T-cell (primary cell): ENCODE results near the gene PDE10A. TPM values are rescaled to one million over a fixed set of nuclear protein-coding genes. Genes with fewer than 3 reads are reported as not detected.
"Not testable (repeated sequence)": the region's sequence is repeated elsewhere in the genome, so short reads cannot be mapped to it uniquely, and the experiment has no call there.

Source experiments
- ATAC-seq, 4 experiments: fragments of 200-7000 bp in 3 of 4; fragments of 150-1000 bp in 1 of 4; cut with Tn5 transposase; replicated peaks in 1 of 4; 1 replicate in 3 of 4; 2 replicates in 1 of 4; pipeline ENCODE4 v1.10.0; 2021; ENCODE audit warnings: moderate library complexity in 3 of 4, mild to moderate bottlenecking in 2 of 4, moderate number of reproducible peaks in 1 of 4
- CTCF ChIA-PET, 2 donors: fragments of 300-600 bp; sonication (Branson Sonifier 250); formaldehyde crosslinking; loops; one replicate each; lab custom pipeline; 2022; ENCODE audit warnings: antibody characterized with exemption in 2 of 2; lab: Charles Lee
- POLR2A ChIA-PET, 2 donors: fragments of 300-600 bp; sonication (Branson Sonifier 250); formaldehyde crosslinking; loops; one replicate each; lab custom pipeline; 2022; ENCODE audit warnings: antibody characterized with exemption in 2 of 2; lab: Charles Lee
- DNase-seq, 35 experiments: peaks; one replicate each; pipeline versions ENCODE4 v3.0.0 to v3.0.0-alpha.2; 2013 to 2023
- H3K27ac ChIP-seq: one replicate; pipeline ENCODE4 v1.5.1; 2013; ENCODE audit warnings: low read length
- H3K27me3 ChIP-seq, 2 experiments: replicated peaks in 1 of 2; 1 replicate in 1 of 2; 2 replicates in 1 of 2; pipeline versions ENCODE4 v1.6.1 to v1.7.0; 2013; ENCODE audit warnings: low read length in 1 of 2, mixed read lengths in 1 of 2; ENCODE audit not compliant: control insufficient read depth in 2 of 2, insufficient read depth in 2 of 2; ENCODE audit errors: extremely low read depth in 1 of 2
- H3K36me3 ChIP-seq, 2 donors: 1 replicate in 1 of 2; 2 replicates in 1 of 2; pipeline versions ENCODE4 v1.6.1 to v1.7.0; 2013; ENCODE audit warnings: low read length in 1 of 2; ENCODE audit not compliant: control insufficient read depth in 2 of 2, insufficient read depth in 1 of 2; ENCODE audit errors: extremely low read depth in 1 of 2
- H3K4me1 ChIP-seq, 2 experiments: 1 replicate in 1 of 2; 2 replicates in 1 of 2; pipeline versions ENCODE4 v1.6.1 to v1.7.0; 2013; ENCODE audit warnings: low read length in 2 of 2, mixed read lengths in 1 of 2; ENCODE audit not compliant: insufficient read depth in 2 of 2, control insufficient read depth in 1 of 2; ENCODE audit errors: extremely low read depth in 1 of 2
- H3K4me3 ChIP-seq, 2 donors: 1 replicate in 1 of 2; 2 replicates in 1 of 2; pipeline versions ENCODE4 v1.5.1 to v1.7.0; 2013; ENCODE audit warnings: mild to moderate bottlenecking in 2 of 2, low read length in 1 of 2, moderate library complexity in 1 of 2; ENCODE audit not compliant: control insufficient read depth in 1 of 2; ENCODE audit errors: extremely low read depth in 1 of 2
- H3K9me3 ChIP-seq: 2 replicates; pipeline ENCODE4 v1.7.0; 2013
- H3K27ac Mint-ChIP-seq, 2 donors: one replicate each; pipeline ENCODE4 v1.8.0; 2020 to 2021; ENCODE audit warnings: mild to moderate bottlenecking in 2 of 2, mixed read lengths in 2 of 2
- H3K27me3 Mint-ChIP-seq, 2 donors: one replicate each; pipeline ENCODE4 v1.8.0; 2021 to 2022; ENCODE audit warnings: mixed read lengths in 2 of 2
- H3K36me3 Mint-ChIP-seq: one replicate; pipeline ENCODE4 v1.8.0; 2021; ENCODE audit warnings: mixed read lengths
- H3K4me1 Mint-ChIP-seq, 3 donors: one replicate each; pipeline ENCODE4 v1.8.0; 2020 to 2022; ENCODE audit warnings: mixed read lengths in 3 of 3, mild to moderate bottlenecking in 1 of 3
- H3K4me3 Mint-ChIP-seq, 3 donors: one replicate each; pipeline ENCODE4 v1.8.0; 2020 to 2022; ENCODE audit warnings: mild to moderate bottlenecking in 3 of 3, mixed read lengths in 3 of 3, moderate library complexity in 3 of 3
- H3K9me3 Mint-ChIP-seq, 3 donors: one replicate each; pipeline ENCODE4 v1.8.0; 2020 to 2022; ENCODE audit warnings: mixed read lengths in 3 of 3
- WGBS: methylation state at CpG from one replicate; pipeline ENCODE4 v1.1.5; 2013; ENCODE audit warnings: missing lambda C conversion rate; ENCODE audit not compliant: insufficient coverage; 5-methylcytosine and 5-hydroxymethylcytosine counted together
- total RNA-seq, 35 experiments: library from RNA in 6 of 35; stranded (reverse) in 6 of 35; fragments of 120-200 nt in 1 of 35; gene quantifications; one replicate each; pipeline versions ENCODE4 v1.2.1 to v1.2.4 and lab custom pipeline; 2013 to 2026

Gene PDE10A
- total RNA-seq, 5 donors from 2014 or later (not counting 1 experiment from before 2014, with no cell fraction given) = 0.12 TPM; not detected in 4

DNA sequence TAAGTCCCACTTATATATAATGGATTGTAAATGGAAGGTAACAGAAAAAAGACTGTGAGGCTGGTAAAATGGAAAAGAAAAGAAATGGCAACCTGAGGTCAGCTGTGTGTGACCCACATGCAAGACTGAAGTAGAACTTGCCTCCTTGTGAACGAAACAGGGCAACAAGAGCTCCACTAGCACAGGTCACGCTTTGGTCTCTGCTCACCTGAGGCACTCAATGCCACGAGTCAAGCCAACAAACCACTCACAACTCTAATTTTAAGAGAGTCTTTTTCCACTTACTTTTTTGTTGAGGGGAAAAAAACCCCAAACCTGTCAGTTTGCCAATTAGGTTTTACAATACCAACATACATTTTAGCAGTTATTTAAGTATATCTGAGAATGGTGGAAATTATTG is 65.2 kb downstream of the PDE10A start:
- H3K4me1 ChIP-seq = no peaks in the 10 kb centered on the region
- no peaks in the 10 kb centered on the region for H3K36me3 Mint-ChIP-seq
- no peak overlapping the region for H3K4me3 ChIP-seq
- no peaks in the 10 kb centered on the region for H3K9me3 ChIP-seq
- ChIA-PET POLR2A (no interaction called here), CTCF (no interaction called here)
- no peak for ATAC-seq
- no peak overlapping the region for H3K4me3 Mint-ChIP-seq
- no peaks in the 10 kb centered on the region for H3K4me1 Mint-ChIP-seq
- 40% methylated on average over 1 of the region's 3 CpGs for WGBS
- H3K9me3 Mint-ChIP-seq = peaks cover 3 to 12% (median 3%) of the 10 kb centered on the region in 3 donors
- H3K27ac Mint-ChIP-seq = no peak overlapping the region
- H3K27me3 Mint-ChIP-seq = peaks cover 0 to 3% of the 10 kb centered on the region in 2 donors
- H3K36me3 ChIP-seq = no peaks in the 10 kb centered on the region
- H3K27me3 ChIP-seq = no peaks in the 10 kb centered on the region
- no peak for DNase-seq
- no peak overlapping the region for H3K27ac ChIP-seq

DNA sequence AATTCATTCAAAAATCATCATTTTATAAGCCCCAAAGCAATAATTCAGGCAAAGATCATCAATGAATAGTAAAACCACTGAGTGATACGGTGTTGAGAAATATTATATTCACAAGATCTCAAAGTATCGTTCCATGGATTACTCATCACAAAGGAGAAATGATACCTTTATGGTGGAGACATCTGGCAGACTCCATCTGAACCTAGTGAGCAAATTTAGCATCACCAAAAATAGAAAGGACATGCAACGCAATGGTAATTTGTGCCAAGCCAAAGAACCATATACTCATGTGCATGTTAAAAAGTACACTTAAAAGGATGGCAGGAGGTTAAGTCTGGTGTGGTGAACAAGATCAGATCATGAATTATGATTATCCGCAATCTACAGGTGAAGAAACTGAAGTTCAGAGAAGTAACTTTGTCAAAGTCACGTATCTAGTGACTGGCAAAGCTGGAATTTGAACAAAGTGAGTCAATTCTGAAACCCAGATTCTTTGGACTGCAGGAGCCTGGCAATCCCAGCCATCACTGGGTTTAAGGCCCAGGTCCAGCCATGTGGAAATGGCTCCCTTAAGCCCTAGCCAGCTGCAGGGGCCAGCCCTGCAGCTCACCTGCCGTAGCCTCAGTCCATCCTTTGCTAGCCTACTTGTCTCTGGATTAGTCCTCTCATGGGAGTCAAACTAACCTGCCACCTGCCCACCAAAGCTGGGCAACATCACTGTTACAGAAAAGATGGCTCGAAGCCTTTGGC is 68.3 kb downstream of the PDE10A start:
- Histone ChIP-seq H3K36me3 (no peaks in the 10 kb centered on the region), H3K4me3 (no peak overlapping the region), H3K27me3 (no peaks in the 10 kb centered on the region), H3K4me1 (no peaks in the 10 kb centered on the region), H3K27ac (no peak overlapping the region), H3K9me3 (no peaks in the 10 kb centered on the region)
- no peaks in the 10 kb centered on the region for H3K4me1 Mint-ChIP-seq
- CTCF ChIA-PET = no interaction called here
- H3K27ac Mint-ChIP-seq = no peak overlapping the region
- POLR2A ChIA-PET = no interaction called here
- 88% methylated on average over 2 of the region's 7 CpGs for WGBS
- H3K36me3 Mint-ChIP-seq = no peaks in the 10 kb centered on the region
- no peaks in the 10 kb centered on the region for H3K27me3 Mint-ChIP-seq
- no peak overlapping the region for H3K4me3 Mint-ChIP-seq
- DNase-seq = no peak
- no peak for ATAC-seq
- H3K9me3 Mint-ChIP-seq = peaks cover 2 to 3% (median 3%) of the 10 kb centered on the region in 3 donors

- H3K36me3 ChIP-seq, POLR2A ChIA-PET, H3K4me1 ChIP-seq, H3K27me3 ChIP-seq, H3K9me3 Mint-ChIP-seq, H3K9me3 ChIP-seq, H3K27me3 Mint-ChIP-seq, H3K4me3 ChIP-seq, H3K4me3 Mint-ChIP-seq, H3K27ac Mint-ChIP-seq, CTCF ChIA-PET, H3K27ac ChIP-seq, H3K36me3 Mint-ChIP-seq, ATAC-seq, H3K4me1 Mint-ChIP-seq, DNase-seq: not testable (repeated sequence)
- WGBS = no CpG with 5 or more reads among the region's 4 CpGs
Measured at GRCh38 chr6:165592947-165593346, 70.1 kb downstream of the PDE10A start.

DNA sequence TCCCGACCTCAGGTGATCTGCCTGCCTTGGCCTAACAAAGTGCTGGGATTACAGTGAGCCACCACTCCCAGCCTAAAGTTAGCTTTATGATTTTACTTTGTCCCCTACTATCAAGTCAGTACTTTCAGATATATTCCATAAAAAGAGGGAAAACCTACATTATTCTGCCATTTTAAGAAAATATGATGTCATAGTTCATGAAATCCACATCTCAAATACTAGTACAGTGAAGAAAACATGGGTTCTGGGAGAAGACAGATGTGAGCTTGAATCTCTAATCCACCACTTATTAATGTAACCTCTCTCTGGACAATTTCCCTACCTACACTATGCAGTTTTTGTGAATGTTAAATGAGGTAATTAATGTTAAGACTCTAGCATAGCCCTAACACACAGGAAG is 74.5 kb downstream of the PDE10A start:
- DNase-seq (no peak), ATAC-seq (no peak)
- Mint-ChIP-seq H3K4me1 (no peaks in the 10 kb centered on the region), H3K9me3 (peaks cover 2 to 5% (median 5%) of the 10 kb centered on the region in 3 donors), H3K36me3 (no peaks in the 10 kb centered on the region), H3K4me3 (no peak overlapping the region), H3K27ac (no peak overlapping the region), H3K27me3 (peaks cover 0 to 2% of the 10 kb centered on the region in 2 donors)
- Histone ChIP-seq H3K36me3 (no peaks in the 10 kb centered on the region), H3K9me3 (no peaks in the 10 kb centered on the region), H3K27me3 (no peaks in the 10 kb centered on the region), H3K27ac (no peak overlapping the region), H3K4me1 (no peaks in the 10 kb centered on the region), H3K4me3 (no peak overlapping the region)
- WGBS = no CpG with 5 or more reads among the region's 1 CpG
- CTCF ChIA-PET = no interaction called here
- POLR2A ChIA-PET = no interaction called here

DNA sequence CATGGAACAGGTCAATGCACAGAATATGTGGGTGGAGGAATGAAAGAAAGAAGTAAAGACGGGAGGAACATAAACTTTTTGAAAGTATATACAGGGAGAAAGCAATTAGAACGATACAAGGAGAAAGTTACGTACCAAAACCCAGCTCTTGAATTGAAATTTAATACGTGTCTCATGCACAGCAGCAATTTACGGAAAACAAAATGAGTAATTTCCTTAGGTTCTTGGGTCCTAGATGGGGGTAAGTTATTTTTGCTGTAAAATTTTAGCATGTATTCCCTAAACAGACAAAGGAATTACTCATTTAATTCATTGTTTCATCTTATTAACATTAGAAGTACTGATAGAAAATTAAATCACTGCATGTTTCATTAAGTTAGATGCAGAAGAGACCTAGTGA is 75.8 kb downstream of the PDE10A start:
- Mint-ChIP-seq H3K4me3 (no peak overlapping the region), H3K27me3 (peaks cover 0 to 2% of the 10 kb centered on the region in 2 donors), H3K36me3 (no peaks in the 10 kb centered on the region), H3K9me3 (peaks cover 2 to 5% (median 5%) of the 10 kb centered on the region in 3 donors), H3K27ac (no peak overlapping the region), H3K4me1 (no peaks in the 10 kb centered on the region)
- Histone ChIP-seq H3K9me3 (no peaks in the 10 kb centered on the region), H3K4me1 (no peaks in the 10 kb centered on the region), H3K27me3 (no peaks in the 10 kb centered on the region), H3K36me3 (no peaks in the 10 kb centered on the region), H3K27ac (no peak overlapping the region), H3K4me3 (no peak overlapping the region)
- POLR2A ChIA-PET = no interaction called here
- WGBS = 40% methylated on average over 1 of the region's 5 CpGs
- DNase-seq = no peak
- CTCF ChIA-PET = no interaction called here
- no peak for ATAC-seq

DNA sequence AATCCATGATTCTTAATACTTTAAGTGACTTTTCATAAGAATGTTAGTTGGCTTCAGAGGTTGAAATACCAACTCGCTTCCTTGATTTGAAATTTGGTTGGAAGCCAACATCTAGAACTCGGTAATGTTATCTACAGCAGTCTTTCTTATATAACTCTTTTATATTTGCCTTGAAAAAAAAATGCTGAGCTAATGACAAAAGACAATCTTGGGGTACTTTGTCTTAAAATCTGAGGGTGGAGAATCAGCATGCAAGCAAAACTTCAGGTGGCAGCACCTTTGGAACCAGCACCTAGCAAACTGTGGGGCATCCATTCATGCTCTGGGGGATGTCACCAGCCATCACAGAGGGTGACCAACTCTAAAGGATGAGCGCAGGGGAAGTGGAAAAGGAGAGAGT is 76.3 kb downstream of the PDE10A start:
- DNase-seq (no peak), ATAC-seq (no peak)
- Histone ChIP-seq H3K4me3 (no peak overlapping the region), H3K9me3 (no peaks in the 10 kb centered on the region), H3K36me3 (no peaks in the 10 kb centered on the region), H3K4me1 (no peaks in the 10 kb centered on the region), H3K27ac (no peak overlapping the region), H3K27me3 (no peaks in the 10 kb centered on the region)
- Mint-ChIP-seq H3K4me1 (no peaks in the 10 kb centered on the region), H3K27ac (no peak overlapping the region), H3K27me3 (peaks cover 0 to 2% of the 10 kb centered on the region in 2 donors), H3K36me3 (no peaks in the 10 kb centered on the region), H3K4me3 (no peak overlapping the region), H3K9me3 (peaks cover 2 to 5% (median 5%) of the 10 kb centered on the region in 3 donors)
- WGBS = 70% methylated on average over 1 of the region's 3 CpGs
- ChIA-PET CTCF (no interaction called here), POLR2A (no interaction called here)
